ENCODE measurements around the gene SH3RF3.
A peak's percentile ranks its signal among the peaks of the same experiment; 100 is the strongest.

SH3RF3 gene

DNA sequence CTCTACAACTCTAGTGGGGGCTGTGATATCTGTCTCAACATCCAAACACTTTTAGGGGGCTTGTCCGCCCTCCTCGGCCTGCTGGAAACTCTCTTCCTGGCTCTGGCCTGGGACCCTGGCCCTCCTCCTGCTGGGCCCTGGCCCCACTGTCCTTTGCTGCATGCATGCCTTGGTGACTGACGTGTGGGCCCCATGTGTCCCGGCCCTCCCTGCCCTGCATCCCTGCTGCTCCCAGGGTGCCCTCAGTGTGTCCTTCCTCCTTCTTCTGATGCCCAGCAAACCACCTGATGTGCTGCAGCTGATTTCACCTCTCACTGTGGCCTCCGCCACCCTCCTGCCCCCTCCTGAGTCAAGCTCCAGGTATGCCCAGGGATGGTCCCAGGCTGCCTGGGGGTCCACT, 383.1 kb downstream of the SH3RF3 start:
- no peak for ATAC-seq
- no peak for TF ChIP-seq TOX (CRISPR knock-in tag; IDR thresholded peaks at IDR 0.05; ENCODE audit: borderline replicate concordance)
- no peak for TF ChIP-seq BACH2 (CRISPR knock-in tag; IDR thresholded peaks at IDR 0.05; ENCODE audit: borderline replicate concordance)
- no peak for TF ChIP-seq ESRRG (CRISPR knock-in tag; IDR thresholded peaks at IDR 0.05)
- no peak for TF ChIP-seq ZNF8 (CRISPR knock-in tag; IDR thresholded peaks at IDR 0.05)
- TF ChIP-seq, protein P1, sequence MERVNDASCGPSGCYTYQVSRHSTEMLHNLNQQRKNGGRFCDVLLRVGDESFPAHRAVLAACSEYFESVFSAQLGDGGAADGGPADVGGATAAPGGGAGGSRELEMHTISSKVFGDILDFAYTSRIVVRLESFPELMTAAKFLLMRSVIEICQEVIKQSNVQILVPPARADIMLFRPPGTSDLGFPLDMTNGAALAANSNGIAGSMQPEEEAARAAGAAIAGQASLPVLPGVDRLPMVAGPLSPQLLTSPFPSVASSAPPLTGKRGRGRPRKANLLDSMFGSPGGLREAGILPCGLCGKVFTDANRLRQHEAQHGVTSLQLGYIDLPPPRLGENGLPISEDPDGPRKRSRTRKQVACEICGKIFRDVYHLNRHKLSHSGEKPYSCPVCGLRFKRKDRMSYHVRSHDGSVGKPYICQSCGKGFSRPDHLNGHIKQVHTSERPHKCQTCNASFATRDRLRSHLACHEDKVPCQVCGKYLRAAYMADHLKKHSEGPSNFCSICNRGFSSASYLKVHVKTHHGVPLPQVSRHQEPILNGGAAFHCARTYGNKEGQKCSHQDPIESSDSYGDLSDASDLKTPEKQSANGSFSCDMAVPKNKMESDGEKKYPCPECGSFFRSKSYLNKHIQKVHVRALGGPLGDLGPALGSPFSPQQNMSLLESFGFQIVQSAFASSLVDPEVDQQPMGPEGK (CRISPR knock-in tag; IDR thresholded peaks at IDR 0.05; ENCODE audit: borderline replicate concordance), result no peak
- no peak for TF ChIP-seq ZC3H10 (CRISPR knock-in tag; IDR thresholded peaks at IDR 0.05)
- TF ChIP-seq GLIS3 (CRISPR knock-in tag; IDR thresholded peaks at IDR 0.05), result no peak
- no peak for TF ChIP-seq CSDC2 (CRISPR knock-in tag; IDR thresholded peaks at IDR 0.05)
- TF ChIP-seq SNAI2 (CRISPR knock-in tag; IDR thresholded peaks at IDR 0.05), result no peak
- TF ChIP-seq ARNTL (CRISPR knock-in tag; IDR thresholded peaks at IDR 0.05; ENCODE audit: borderline replicate concordance, low read depth), result no peak
- no peak for TF ChIP-seq OSR1 (CRISPR knock-in tag; IDR thresholded peaks at IDR 0.05)
- no peak for TF ChIP-seq ZNF70 (CRISPR knock-in tag; IDR thresholded peaks at IDR 0.05)

- TF ChIP-seq ISL1 (CRISPR knock-in tag; IDR thresholded peaks at IDR 0.05), result no peak
- TF ChIP-seq ZFP30 (CRISPR knock-in tag; IDR thresholded peaks at IDR 0.05), result no peak
- TF ChIP-seq TSHZ2 (CRISPR knock-in tag; IDR thresholded peaks at IDR 0.05), result no peak
- TF ChIP-seq CSDC2 (CRISPR knock-in tag; IDR thresholded peaks at IDR 0.05), result no peak
- ATAC-seq, result no peak
These were observed 384.2 kb downstream of the SH3RF3 start for GRCh38 chr2:109513230-109513629.

DNA sequence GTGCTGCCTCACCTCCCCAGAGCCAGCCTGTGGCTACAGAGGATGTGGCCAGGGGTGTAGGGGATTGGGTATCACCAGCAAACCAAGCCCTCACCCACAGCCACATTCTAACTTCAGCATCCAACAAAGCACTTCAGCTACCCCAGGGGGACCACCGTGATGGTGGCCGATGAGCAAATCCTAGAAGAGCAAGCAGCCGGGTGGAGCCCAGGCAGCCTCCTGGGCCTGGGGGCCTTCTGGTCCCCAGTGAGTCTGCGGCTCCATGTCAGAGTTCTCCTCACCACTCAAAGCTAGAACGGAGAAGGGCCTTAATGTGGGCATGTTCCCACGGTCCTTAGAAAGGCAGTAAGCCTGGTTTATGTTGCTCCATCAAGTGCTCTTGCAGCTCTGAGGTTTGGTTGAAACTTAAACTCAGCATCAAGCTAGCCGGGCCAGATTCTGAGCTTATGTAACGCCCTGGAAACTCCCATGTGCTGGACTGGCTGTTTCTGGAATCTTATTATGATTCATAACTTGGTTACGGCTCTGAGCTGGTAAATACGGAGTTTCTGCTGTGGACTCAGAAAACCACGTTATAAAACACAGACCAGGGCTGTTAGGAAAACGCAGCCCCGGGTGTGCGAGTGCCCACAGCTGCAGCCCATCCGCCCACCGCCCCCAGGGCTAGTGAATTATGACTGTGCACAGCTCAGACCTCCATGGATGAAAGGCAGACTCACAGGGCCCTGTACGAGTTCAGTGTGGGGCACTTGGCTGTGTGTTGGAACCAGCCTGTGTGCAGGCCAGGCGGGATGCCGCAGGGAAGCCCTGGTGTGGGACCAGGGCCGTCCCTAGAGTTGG, 385.0 kb downstream of the SH3RF3 start:
- ATAC-seq, result peak; percentile 80

More for the DNA sequence above, 385.0 kb downstream of the SH3RF3 start:
- TF ChIP-seq ZNF70 (CRISPR knock-in tag; IDR thresholded peaks at IDR 0.05), result no peak
- TF ChIP-seq ISL1 (CRISPR knock-in tag; IDR thresholded peaks at IDR 0.05), result no peak
- TF ChIP-seq ZNF8 (CRISPR knock-in tag; IDR thresholded peaks at IDR 0.05), result no peak
- TF ChIP-seq TOX (CRISPR knock-in tag; IDR thresholded peaks at IDR 0.05; ENCODE audit: borderline replicate concordance), result no peak
- no peak for TF ChIP-seq ZFP3 (CRISPR knock-in tag; IDR thresholded peaks at IDR 0.05)
- TF ChIP-seq OSR1 (CRISPR knock-in tag; IDR thresholded peaks at IDR 0.05), result no peak
- no peak for TF ChIP-seq SNAI2 (CRISPR knock-in tag; IDR thresholded peaks at IDR 0.05)
- no peak for TF ChIP-seq ZFP30 (CRISPR knock-in tag; IDR thresholded peaks at IDR 0.05)
- no peak for TF ChIP-seq ARNTL (CRISPR knock-in tag; IDR thresholded peaks at IDR 0.05; ENCODE audit: borderline replicate concordance, low read depth)
- TF ChIP-seq TCF4 (CRISPR knock-in tag; IDR thresholded peaks at IDR 0.05; ENCODE audit: borderline replicate concordance), result no peak
- TF ChIP-seq PPARA (CRISPR knock-in tag; IDR thresholded peaks at IDR 0.05; ENCODE audit: borderline replicate concordance), result no peak
- TF ChIP-seq POU6F1 (CRISPR knock-in tag; IDR thresholded peaks at IDR 0.05; ENCODE audit: borderline replicate concordance, low read depth), result no peak
- no peak for TF ChIP-seq ZNF565 (CRISPR knock-in tag; conservative IDR thresholded peaks at IDR 0.05; ENCODE audit: low read depth)
- no peak for TF ChIP-seq TSHZ2 (CRISPR knock-in tag; IDR thresholded peaks at IDR 0.05)
- no peak for TF ChIP-seq RARB (CRISPR knock-in tag; IDR thresholded peaks at IDR 0.05)
- no peak for TF ChIP-seq GLIS3 (CRISPR knock-in tag; IDR thresholded peaks at IDR 0.05)
- TF ChIP-seq CSDC2 (CRISPR knock-in tag; IDR thresholded peaks at IDR 0.05), result no peak
- TF ChIP-seq CSRNP3 (CRISPR knock-in tag; IDR thresholded peaks at IDR 0.05), result no peak
- no peak for TF ChIP-seq ZC3H10 (CRISPR knock-in tag; IDR thresholded peaks at IDR 0.05)

Data from SK-N-SH treated with all-trans-retinoic acid at 6 μM for 48 hours (cell line).